ENCODE data around the gene CCDC71L. TPM values are rescaled to one million over a fixed set of nuclear protein-coding genes. Genes with fewer than 3 reads are reported as not detected.

CCDC71L gene
- total and polyA plus RNA-seq, 2 donors (not counting 1 experiment from before 2014, with no cell fraction given), result 11.7 to 29.5 TPM

GRCh38 chr7:106666353-106666752, 5.4 kb upstream of the CCDC71L start:
- ATAC-seq (ENCODE audit: low read depth) (no peak), DNase-seq (no peak)
- no CpG with 5 or more reads among the region's 2 CpGs for WGBS (ENCODE audit: insufficient coverage)
- Histone ChIP-seq H3K4me1 (ENCODE audit: control insufficient read depth in 2 of 2, insufficient read depth in 2 of 2, low read length in 2 of 2) (peaks cover 0 to 2% of the 10 kb centered on the region in 2 donors), H3K27ac (ENCODE audit: low read length in 2 of 2) (no peak overlapping the region), H3K4me2 (replicated peaks; ENCODE audit: low read depth, low read length, poor library complexity, severe bottlenecking) (no peak overlapping the region), H3K9me3 (ENCODE audit: control extremely low read depth in 1 of 3, control insufficient read depth in 2 of 3, insufficient read depth in 1 of 3, low read length in 2 of 3) (no peaks in the 10 kb centered on the region), H3K27me3 (replicated peaks in 1 of 4; ENCODE audit: control extremely low read depth in 1 of 4, control insufficient read depth in 3 of 4, insufficient read depth in 4 of 4, low read length in 3 of 4) (no peaks in the 10 kb centered on the region), H4K20me1 (ENCODE audit: control insufficient read depth, insufficient read depth, low read length, poor library complexity, severe bottlenecking) (no peaks in the 10 kb centered on the region), H3K79me2 (ENCODE audit: control insufficient read depth, insufficient read depth, low read length) (no peaks in the 10 kb centered on the region), H3K4me3 (ENCODE audit: control extremely low read depth in 1 of 5, extremely low read depth in 1 of 5, insufficient read depth in 1 of 5, low read depth in 2 of 5, low read length in 4 of 5) (no peak overlapping the region), H2AFZ (ENCODE audit: insufficient read depth, low read depth, low read length, poor library complexity, severe bottlenecking) (no peak overlapping the region), H3K36me3 (replicated peaks in 1 of 2; ENCODE audit: control extremely low read depth in 1 of 2, control insufficient read depth in 1 of 2, extremely low read depth in 1 of 2, insufficient read depth in 2 of 2, low read length in 1 of 2) (no peaks in the 10 kb centered on the region), H3K9ac (ENCODE audit: low read length) (no peak overlapping the region)
- Mint-ChIP-seq H3K27ac (no peak overlapping the region), H3K4me1 (peaks cover 2% of the 10 kb centered on the region), H3K27me3 (no peaks in the 10 kb centered on the region), H3K9me3 (ENCODE audit: insufficient read depth) (no peaks in the 10 kb centered on the region), H3K4me3 (no peak overlapping the region)
- TF ChIP-seq CTCF (IDR thresholded peaks at IDR 0.05), result no peak
- no peak for TF ChIP-seq EZH2 (IDR thresholded peaks at IDR 0.05; ENCODE audit: borderline replicate concordance, insufficient read depth, low read depth, low read length, poor library complexity, severe bottlenecking)
- POLR2A ChIA-PET, result no interaction called here
- CTCF ChIA-PET, result interaction anchor here (2.3 kb wide), 1 partner anchor 65 kb away, joined by 6 read pairs; no protein-coding TSS in a partner anchor
- intact Hi-C loops (cut with micrococcal nuclease), result loop anchor here (10.0 kb wide), 1 partner anchor 602 kb away; no protein-coding TSS in a partner anchor

GRCh38 chr7:106664343-106664742, 3.4 kb upstream of the CCDC71L start:
- TF ChIP-seq EZH2 (IDR thresholded peaks at IDR 0.05; ENCODE audit: borderline replicate concordance, insufficient read depth, low read depth, low read length, poor library complexity, severe bottlenecking) (no peak), CTCF (IDR thresholded peaks at IDR 0.05) (no peak)
- Histone ChIP-seq H3K4me1 (ENCODE audit: control insufficient read depth in 2 of 2, insufficient read depth in 2 of 2, low read length in 2 of 2) (peaks cover 5 to 11% of the 10 kb centered on the region in 2 donors), H3K9ac (ENCODE audit: low read length) (no peak overlapping the region), H3K27me3 (replicated peaks in 1 of 4; ENCODE audit: control extremely low read depth in 1 of 4, control insufficient read depth in 3 of 4, insufficient read depth in 4 of 4, low read length in 3 of 4) (no peaks in the 10 kb centered on the region), H3K9me3 (ENCODE audit: control extremely low read depth in 1 of 3, control insufficient read depth in 2 of 3, insufficient read depth in 1 of 3, low read length in 2 of 3) (no peaks in the 10 kb centered on the region), H4K20me1 (ENCODE audit: control insufficient read depth, insufficient read depth, low read length, poor library complexity, severe bottlenecking) (no peaks in the 10 kb centered on the region), H3K27ac (ENCODE audit: low read length in 2 of 2) (no peak overlapping the region), H3K4me2 (replicated peaks; ENCODE audit: low read depth, low read length, poor library complexity, severe bottlenecking) (no peak overlapping the region), H3K79me2 (ENCODE audit: control insufficient read depth, insufficient read depth, low read length) (no peaks in the 10 kb centered on the region), H3K4me3 (ENCODE audit: control extremely low read depth in 1 of 5, extremely low read depth in 1 of 5, insufficient read depth in 1 of 5, low read depth in 2 of 5, low read length in 4 of 5) (no peak overlapping the region), H3K36me3 (replicated peaks in 1 of 2; ENCODE audit: control extremely low read depth in 1 of 2, control insufficient read depth in 1 of 2, extremely low read depth in 1 of 2, insufficient read depth in 2 of 2, low read length in 1 of 2) (no peaks in the 10 kb centered on the region), H2AFZ (ENCODE audit: insufficient read depth, low read depth, low read length, poor library complexity, severe bottlenecking) (no peak overlapping the region)
- DNase-seq (no peak), ATAC-seq (ENCODE audit: low read depth) (no peak)
- Mint-ChIP-seq H3K4me1 (peaks cover 15% of the 10 kb centered on the region), H3K9me3 (ENCODE audit: insufficient read depth) (no peaks in the 10 kb centered on the region), H3K4me3 (no peak overlapping the region), H3K27me3 (no peaks in the 10 kb centered on the region), H3K27ac (no peak overlapping the region)
- intact Hi-C loops (cut with micrococcal nuclease), result loop anchor here (5.0 to 10.0 kb wide), 3 partner anchors 488 to 1078 kb away; partner anchors contain the start of gene CBLL1
- no CpG with 5 or more reads among the region's 3 CpGs for WGBS (ENCODE audit: insufficient coverage)
- POLR2A ChIA-PET, result no interaction called here
- CTCF ChIA-PET, result interaction anchor here (0.6 to 2.8 kb wide), 9 partner anchors 9 to 489 kb away, joined by 3 to 23 read pairs (median 3); no protein-coding TSS in a partner anchor
